Endothelial cell of umbilical vein (primary cell): Measurements from ENCODE around the gene ALKBH5. TPM values are rescaled to one million over a fixed set of nuclear protein-coding genes. Genes with fewer than 3 reads are reported as not detected.

Source experiments
- BruUV-seq: library from RNA; stranded (reverse); fragments of 400-500 nt; replicated peaks from 2 replicates; lab custom pipeline; 2021; lab: Mats Ljungman, UMichigan
- CTCF ChIA-PET: fragments of 300-600, 350-600 bp; sonication (Branson Sonifier 250); formaldehyde crosslinking; loops from one replicate; lab custom pipeline; 2021; ENCODE audit warnings: antibody characterized with exemption, inconsistent platforms; lab: Charles Lee
- POLR2A ChIA-PET: fragments of 300-600, 350-600 bp; sonication (Branson Sonifier 250); formaldehyde crosslinking; loops from one replicate; lab custom pipeline; 2021; ENCODE audit warnings: antibody characterized with exemption, inconsistent platforms; lab: Charles Lee
- DNase-seq: peaks from one replicate; pipeline ENCODE4 v3.0.0-alpha.2; 2011; ENCODE audit warnings: low read depth, low spot score
- FAIRE-seq: peaks from 2 replicates; lab custom pipeline; 2011; peaks lifted over from hg19 to GRCh38; lab: Jason Lieb, UNC
- H2AFZ ChIP-seq: 2 replicates; pipeline ENCODE4 v1.6.0; 2012; ENCODE audit warnings: low read depth, low read length, control low read depth, inconsistent platforms
- H3K27ac ChIP-seq: 2 replicates; pipeline ENCODE4 v1.5.1; 2011; ENCODE audit warnings: low read depth, mild to moderate bottlenecking, control low read depth, low read length, moderate library complexity; ENCODE audit not compliant: insufficient read depth
- H3K27me3 ChIP-seq, 2 experiments: 2 replicates each; pipeline versions ENCODE4 v1.6.0 to v1.6.1; 2011; ENCODE audit warnings: low read length in 2 of 2, mixed read lengths in 1 of 2; ENCODE audit not compliant: control insufficient read depth in 2 of 2, insufficient read depth in 2 of 2
- H3K36me3 ChIP-seq, 2 experiments: 2 replicates in 1 of 2; 3 replicates in 1 of 2; pipeline ENCODE4 v1.5.1; 2011; ENCODE audit warnings: low read length in 2 of 2, mild to moderate bottlenecking in 1 of 2, moderate library complexity in 1 of 2; ENCODE audit not compliant: control insufficient read depth in 2 of 2, insufficient read depth in 2 of 2; ENCODE audit errors: extremely low read depth in 1 of 2
- H3K4me1 ChIP-seq: 3 replicates; pipeline ENCODE4 v1.5.1; 2011; ENCODE audit warnings: mild to moderate bottlenecking, low read length; ENCODE audit not compliant: control insufficient read depth, insufficient read depth; ENCODE audit errors: extremely low read depth
- H3K4me2 ChIP-seq: 2 replicates; pipeline ENCODE4 v1.6.1; 2011; ENCODE audit warnings: low read length, control low read depth, mixed read lengths; ENCODE audit not compliant: insufficient read depth
- H3K4me3 ChIP-seq, 3 experiments: fragments of 200-600 bp in 1 of 3; sonication (generic), shearing (Covaris generic) in 1 of 3; replicated peaks in 1 of 3; 2 replicates each; pipeline ENCODE4 v1.5.1; 2011 to 2016; ENCODE audit warnings: control low read depth in 3 of 3, low read length in 3 of 3, mild to moderate bottlenecking in 2 of 3, inconsistent platforms in 1 of 3, low read depth in 1 of 3, moderate library complexity in 1 of 3; ENCODE audit not compliant: insufficient read depth in 1 of 3
- H3K79me2 ChIP-seq: 2 replicates; pipeline ENCODE4 v1.6.0; 2012; ENCODE audit warnings: low read length, inconsistent platforms; ENCODE audit not compliant: control insufficient read depth, insufficient read depth
- H3K9ac ChIP-seq: replicated peaks from 2 replicates; pipeline ENCODE3; 2011; ENCODE audit warnings: low read length, control low read depth; ENCODE audit not compliant: insufficient read depth; ENCODE audit errors: extremely low read depth
- H3K9me1 ChIP-seq: replicated peaks from 3 replicates; pipeline ENCODE4 v1.6.0; 2011; ENCODE audit warnings: mild to moderate bottlenecking, low read length; ENCODE audit not compliant: control insufficient read depth, insufficient read depth; ENCODE audit errors: extremely low read depth
- H3K9me3 ChIP-seq: replicated peaks from 2 replicates; pipeline ENCODE4 v1.5.1; 2012; ENCODE audit warnings: low read length, inconsistent platforms; ENCODE audit not compliant: control insufficient read depth, insufficient read depth
- H4K20me1 ChIP-seq: replicated peaks from 2 replicates; pipeline ENCODE3; 2011; ENCODE audit warnings: mild to moderate bottlenecking, low read length; ENCODE audit not compliant: control insufficient read depth, insufficient read depth; ENCODE audit errors: extremely low read depth
- EZH2 ChIP-seq: IDR thresholded peaks from 2 replicates; pipeline ENCODE4 v1.6.1; 2012; ENCODE audit warnings: borderline replicate concordance, low read depth, mild to moderate bottlenecking, moderate library complexity, low read length, inconsistent platforms; ENCODE audit not compliant: severe bottlenecking
- FOS ChIP-seq: IDR thresholded peaks from 2 replicates; pipeline ENCODE4 v1.6.1; 2011; ENCODE audit warnings: mild to moderate bottlenecking, low read length, moderate library complexity, borderline replicate concordance; ENCODE audit not compliant: insufficient read depth
- GATA2 ChIP-seq: IDR thresholded peaks from 2 replicates; pipeline ENCODE4 v1.7.0; 2011; ENCODE audit warnings: low read depth, mild to moderate bottlenecking, moderate library complexity, mixed read lengths, low read length; ENCODE audit not compliant: insufficient read length, insufficient read depth
- JUN ChIP-seq: IDR thresholded peaks from 2 replicates; pipeline ENCODE4 v1.6.1; 2011; ENCODE audit warnings: borderline replicate concordance, low read depth; ENCODE audit not compliant: insufficient read length, insufficient read depth
- MAX ChIP-seq: IDR thresholded peaks from 2 replicates; pipeline ENCODE4 v1.6.1; 2011; ENCODE audit not compliant: insufficient read depth, insufficient read length
- MYC ChIP-seq: IDR thresholded peaks from one replicate; pipeline ENCODE4 v1.6.1; 2011; ENCODE audit warnings: mild to moderate bottlenecking, low read depth, low read length
- POLR2A ChIP-seq: IDR thresholded peaks from 2 replicates; pipeline ENCODE4 v1.6.1; 2012; ENCODE audit warnings: low read depth, mild to moderate bottlenecking, control low read depth, low read length
- POLR2AphosphoS5 ChIP-seq: IDR thresholded peaks from 2 replicates; pipeline ENCODE4 v1.6.1; 2012; ENCODE audit warnings: low read depth, mild to moderate bottlenecking, control low read depth, low read length, moderate library complexity; ENCODE audit not compliant: insufficient read depth
- dilution Hi-C: fragments of 300-500 bp; cut with MboI; formaldehyde crosslinking; loops from one replicate; pipeline ENCODE4 v1.15.0; 2019; ENCODE audit warnings: low sequenced_read_pairs; ENCODE audit not compliant: extremely low pct_ligation_motif_present
- intact Hi-C: fragments of 100-400 bp; cut with micrococcal nuclease; formaldehyde crosslinking; loops from one replicate; pipeline ENCODE4 v1.10.0; 2022
- polyA plus RNA-seq, 4 experiments: library from polyadenylated mRNA; depleted of rRNA in 3 of 4; stranded (reverse) in 3 of 4; unstranded in 1 of 4; fragments of >200 nt; gene quantifications; 2 replicates each; pipeline versions ENCODE4 v1.2.1 to v1.2.3, GENCODE V29; 2011 to 2012; ENCODE audit warnings: missing spikeins in 1 of 4
- total RNA-seq: library from RNA; stranded (reverse); gene quantifications from 2 replicates; pipeline ENCODE4 v1.2.3, GENCODE V29; 2021
- TF ChIP-seq, protein P1 (sequence below), 2 donors: IDR thresholded peaks; 1 replicate in 1 of 2; 2 replicates in 1 of 2; pipeline ENCODE4 v1.5.1; 2011; ENCODE audit warnings: low read length in 2 of 2, mild to moderate bottlenecking in 2 of 2, moderate library complexity in 2 of 2, control low read depth in 1 of 2, inconsistent platforms in 1 of 2, low read depth in 1 of 2; ENCODE audit not compliant: insufficient read depth in 1 of 2; ENCODE audit errors: extremely low read depth in 1 of 2

The ALKBH5 gene
- total and polyA plus RNA-seq, 2 donors (not counting 3 experiments of a cell fraction or from before 2014, with no cell fraction given): 55.3 to 71.0 TPM

GRCh38 chr17:18226284-18226945, 42.8 kb downstream of the ALKBH5 start:
- no peak for DNase-seq
- Histone ChIP-seq H2AFZ (peak overlapping the region; percentile 53), H3K36me3 (no peaks in the 10 kb centered on the region), H3K79me2 (peaks cover 45% of the 10 kb centered on the region), H4K20me1 (no peaks in the 10 kb centered on the region), H3K27ac (peak overlapping the region; percentile 42), H3K9me1 (no peaks in the 10 kb centered on the region), H3K4me2 (peak overlapping the region; percentile 91), H3K27me3 (no peaks in the 10 kb centered on the region), H3K9ac (peak overlapping the region; percentile 84), H3K4me3 (peak overlapping the region; percentile 63 to 78 (median 68)), H3K4me1 (peaks cover 12% of the 10 kb centered on the region), H3K9me3 (no peaks in the 10 kb centered on the region)
- intact Hi-C loops (no loop called here), dilution Hi-C loops (no loop called here)
- TF ChIP-seq EZH2 (no peak), MAX (no peak), POLR2AphosphoS5 (no peak), JUN (no peak), POLR2A (no peak), GATA2 (no peak), FOS (no peak), MYC (no peak)
- TF ChIP-seq, protein P1, sequence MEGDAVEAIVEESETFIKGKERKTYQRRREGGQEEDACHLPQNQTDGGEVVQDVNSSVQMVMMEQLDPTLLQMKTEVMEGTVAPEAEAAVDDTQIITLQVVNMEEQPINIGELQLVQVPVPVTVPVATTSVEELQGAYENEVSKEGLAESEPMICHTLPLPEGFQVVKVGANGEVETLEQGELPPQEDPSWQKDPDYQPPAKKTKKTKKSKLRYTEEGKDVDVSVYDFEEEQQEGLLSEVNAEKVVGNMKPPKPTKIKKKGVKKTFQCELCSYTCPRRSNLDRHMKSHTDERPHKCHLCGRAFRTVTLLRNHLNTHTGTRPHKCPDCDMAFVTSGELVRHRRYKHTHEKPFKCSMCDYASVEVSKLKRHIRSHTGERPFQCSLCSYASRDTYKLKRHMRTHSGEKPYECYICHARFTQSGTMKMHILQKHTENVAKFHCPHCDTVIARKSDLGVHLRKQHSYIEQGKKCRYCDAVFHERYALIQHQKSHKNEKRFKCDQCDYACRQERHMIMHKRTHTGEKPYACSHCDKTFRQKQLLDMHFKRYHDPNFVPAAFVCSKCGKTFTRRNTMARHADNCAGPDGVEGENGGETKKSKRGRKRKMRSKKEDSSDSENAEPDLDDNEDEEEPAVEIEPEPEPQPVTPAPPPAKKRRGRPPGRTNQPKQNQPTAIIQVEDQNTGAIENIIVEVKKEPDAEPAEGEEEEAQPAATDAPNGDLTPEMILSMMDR (IDR thresholded peaks at IDR 0.05; ENCODE audit: extremely low read depth in 1 of 2, insufficient read depth in 1 of 2, low read depth in 1 of 2, low read length in 2 of 2): no peak
- CTCF ChIA-PET: interaction anchor here (0.9 kb wide), 1 partner anchor 22 kb away, joined by 3 read pairs; no protein-coding TSS in a partner anchor
- POLR2A ChIA-PET: no interaction called here
- peak; percentile 24 for FAIRE-seq
- TSS peak; percentile 66 for BruUV-seq
